Fibroblast of skin of scalp (primary cell): ENCODE data around the gene LRCH3.
"Not testable (repeated sequence)": the region's sequence is repeated elsewhere in the genome, so short reads cannot be mapped to it uniquely, and the experiment has no call there.

ENCODE experiments used
- DNase-seq: peaks from one replicate; pipeline ENCODE4 v3.0.0-alpha.2; 2013

Gene LRCH3

GRCh38 chr3:197836244-197836643 lies 45.2 kb downstream of the LRCH3 start:
- DNase-seq, result no peak

- no peak for DNase-seq
These were observed 46.2 kb downstream of the LRCH3 start for GRCh38 chr3:197837282-197837681.

GRCh38 chr3:197841789-197842188 lies 50.7 kb downstream of the LRCH3 start:
- DNase-seq, result no peak

GRCh38 chr3:197846491-197846890 lies 55.4 kb downstream of the LRCH3 start:
- no peak for DNase-seq

GRCh38 chr3:197847866-197848401 lies 56.9 kb downstream of the LRCH3 start:
- no peak for DNase-seq

DNA sequence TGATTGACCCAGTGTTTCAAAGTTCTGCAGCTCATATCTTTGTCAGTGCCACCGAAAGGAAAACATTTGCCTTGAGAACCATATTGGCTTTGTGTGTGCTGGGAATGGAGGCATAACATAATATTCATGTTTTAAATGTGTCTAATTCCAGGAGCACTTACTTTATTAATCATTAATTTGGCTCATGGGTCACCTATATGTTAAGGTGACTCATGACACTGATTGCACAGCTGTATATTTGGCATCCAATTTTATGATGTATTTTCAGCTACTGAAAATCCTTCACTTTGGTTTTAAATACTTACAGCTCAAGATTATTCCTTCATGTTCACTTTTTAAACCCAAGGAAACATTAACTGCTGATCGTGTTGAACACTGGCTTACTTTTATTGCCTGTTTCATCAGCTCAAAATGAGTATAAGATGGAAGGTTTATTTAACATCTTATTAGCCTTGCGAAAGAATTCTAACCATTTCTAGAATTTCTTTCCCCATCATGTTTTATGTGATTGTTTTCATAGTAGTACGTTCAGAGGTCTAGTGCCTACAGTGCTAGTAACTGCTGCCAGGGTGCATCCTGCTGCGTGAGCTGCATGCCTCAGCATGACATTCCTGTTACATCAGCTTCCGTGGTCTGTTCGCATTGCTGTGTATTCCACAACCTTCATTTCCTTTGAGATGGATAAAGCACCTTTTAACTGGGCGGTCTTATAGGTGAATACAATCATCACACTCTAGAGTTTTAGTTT lies 63.7 kb downstream of the LRCH3 start:
- peak; percentile 99 for DNase-seq

DNA sequence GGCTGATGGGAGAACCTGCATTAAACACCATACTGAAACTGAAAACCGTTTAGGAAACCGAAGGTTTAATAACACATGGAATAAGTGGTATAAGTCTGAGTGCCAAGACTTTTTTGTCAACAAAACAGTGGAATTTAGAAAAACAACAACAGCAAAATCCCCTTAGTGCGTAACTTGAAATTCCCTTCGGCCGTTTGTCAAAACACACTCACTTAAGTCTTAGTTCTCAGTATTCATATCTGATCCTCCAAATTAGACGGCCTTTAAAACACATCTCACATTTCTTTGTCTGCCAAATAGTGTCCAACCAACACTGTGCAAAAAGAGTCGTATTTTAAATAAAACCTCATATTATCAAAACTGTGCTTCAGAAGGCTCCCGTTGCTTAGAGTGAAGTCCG lies 64.5 kb downstream of the LRCH3 start:
- peak; percentile 10 for DNase-seq

DNA sequence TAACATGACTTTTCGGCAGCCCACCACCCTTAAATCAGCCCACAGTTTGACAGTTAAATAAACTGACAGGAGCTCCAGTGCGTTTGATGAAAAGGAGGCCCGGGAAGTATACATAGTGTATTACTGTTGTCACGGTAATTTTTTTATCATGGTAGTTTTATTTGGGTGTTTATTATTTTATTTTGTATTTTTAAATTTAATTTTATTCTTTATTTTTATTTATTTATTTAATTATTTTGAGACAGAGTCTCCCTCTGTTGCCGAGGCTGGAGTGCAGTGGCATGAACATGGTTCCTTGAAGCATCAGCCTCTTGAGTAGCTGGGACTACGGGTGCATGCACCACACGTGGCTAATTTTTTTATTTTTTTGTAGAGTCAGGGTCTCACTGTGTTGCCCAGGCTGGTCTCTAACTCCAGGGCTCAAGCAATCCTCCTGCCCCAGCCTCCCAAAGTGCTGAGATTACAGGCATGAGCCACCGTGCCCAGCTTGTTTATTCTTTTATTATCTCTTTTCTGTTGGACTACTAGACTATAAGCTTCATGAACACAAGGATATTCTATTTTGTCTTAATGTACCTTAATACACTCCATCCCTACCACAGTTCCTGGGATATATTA lies 65.3 kb downstream of the LRCH3 start:
- DNase-seq, result no peak

GRCh38 chr3:197858133-197858532 lies 67.1 kb downstream of the LRCH3 start:
- DNase-seq, result no peak

DNA sequence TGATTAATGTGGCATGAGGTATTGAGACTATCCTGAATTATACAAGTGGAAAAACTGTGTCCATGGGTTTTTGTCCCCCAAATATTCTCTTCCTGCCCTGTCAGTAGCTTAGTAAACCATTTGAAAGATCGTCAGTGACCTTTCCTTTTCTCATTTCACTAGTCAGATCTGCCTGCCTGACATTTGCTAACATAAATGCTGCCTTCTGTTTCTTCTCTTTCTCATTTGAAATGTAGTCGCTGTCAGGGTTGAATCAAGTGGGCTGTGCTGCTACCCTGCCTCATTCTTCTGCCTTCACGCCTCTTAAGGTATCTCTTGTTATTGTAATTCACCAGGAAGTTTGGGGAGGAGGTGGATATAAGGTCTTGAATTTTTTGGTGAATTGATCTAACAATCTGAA lies 67.5 kb downstream of the LRCH3 start:
- DNase-seq, result no peak

DNA sequence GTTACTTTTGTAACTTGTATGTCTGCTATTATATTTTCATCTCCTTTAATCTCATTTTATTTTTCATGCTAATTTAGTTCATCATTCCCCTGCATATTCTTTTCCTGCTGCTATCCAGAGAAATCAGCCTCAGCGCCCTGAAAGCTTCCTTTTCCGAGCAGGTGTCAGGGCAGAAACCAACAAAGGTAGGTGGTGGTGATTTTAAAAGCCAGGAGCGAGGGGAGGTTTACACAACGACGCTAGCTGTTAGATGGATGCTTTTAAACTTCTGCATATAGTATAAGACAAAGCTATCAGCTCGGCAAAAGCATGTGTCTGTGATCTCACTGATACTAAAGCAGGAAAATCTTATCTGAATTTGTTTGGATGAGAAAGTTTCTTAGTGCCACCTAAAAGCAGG lies 75.0 kb downstream of the LRCH3 start:
- no peak for DNase-seq

GRCh38 chr3:197873329-197873728 lies 82.3 kb downstream of the LRCH3 start:
- no peak for DNase-seq

- DNase-seq, result no peak
These were observed 83.0 kb downstream of the LRCH3 start for GRCh38 chr3:197874064-197874463.

DNA sequence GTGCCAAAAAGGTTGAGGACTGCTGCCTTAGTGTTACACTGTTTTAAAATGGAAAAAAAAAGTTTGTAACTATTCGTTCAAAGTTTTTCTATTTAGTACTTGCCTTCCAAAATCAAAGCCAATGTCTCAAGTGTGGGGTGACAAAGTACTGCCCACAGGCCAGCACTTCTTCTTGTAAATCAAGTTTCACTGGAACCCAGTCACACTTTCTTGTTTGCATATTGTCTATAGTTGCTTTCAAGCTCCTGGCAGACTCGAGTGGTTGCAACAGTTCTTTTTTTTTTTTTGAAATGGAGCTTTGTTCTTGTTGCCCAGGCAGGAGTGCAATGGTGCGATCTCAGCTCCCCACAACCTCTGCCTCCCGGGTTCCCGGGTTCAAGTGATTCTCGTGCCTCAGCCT lies 83.6 kb downstream of the LRCH3 start:
- DNase-seq, result no peak

- no peak for DNase-seq
These were observed 86.8 kb downstream of the LRCH3 start for GRCh38 chr3:197877902-197878301.

DNA sequence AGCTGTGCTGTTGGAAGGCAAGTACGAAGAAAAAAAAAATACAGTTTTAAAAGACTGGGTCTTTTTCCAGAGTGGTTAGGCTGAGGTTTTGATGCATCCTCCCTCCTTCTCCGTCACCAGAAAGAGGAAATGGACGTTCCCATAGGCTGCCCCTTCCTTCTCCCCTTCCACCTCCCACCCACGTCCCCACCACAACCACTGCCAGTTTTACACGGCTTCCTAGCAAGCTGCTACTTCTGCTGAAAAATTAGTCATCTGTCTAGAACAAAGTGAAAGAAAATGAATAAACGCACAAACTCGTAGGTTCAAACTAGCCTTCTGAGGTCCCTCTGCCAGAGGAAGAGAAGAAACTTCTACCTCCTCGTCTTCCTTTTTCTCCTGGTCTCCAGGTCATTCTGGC lies 87.4 kb downstream of the LRCH3 start:
- no peak for DNase-seq

DNA sequence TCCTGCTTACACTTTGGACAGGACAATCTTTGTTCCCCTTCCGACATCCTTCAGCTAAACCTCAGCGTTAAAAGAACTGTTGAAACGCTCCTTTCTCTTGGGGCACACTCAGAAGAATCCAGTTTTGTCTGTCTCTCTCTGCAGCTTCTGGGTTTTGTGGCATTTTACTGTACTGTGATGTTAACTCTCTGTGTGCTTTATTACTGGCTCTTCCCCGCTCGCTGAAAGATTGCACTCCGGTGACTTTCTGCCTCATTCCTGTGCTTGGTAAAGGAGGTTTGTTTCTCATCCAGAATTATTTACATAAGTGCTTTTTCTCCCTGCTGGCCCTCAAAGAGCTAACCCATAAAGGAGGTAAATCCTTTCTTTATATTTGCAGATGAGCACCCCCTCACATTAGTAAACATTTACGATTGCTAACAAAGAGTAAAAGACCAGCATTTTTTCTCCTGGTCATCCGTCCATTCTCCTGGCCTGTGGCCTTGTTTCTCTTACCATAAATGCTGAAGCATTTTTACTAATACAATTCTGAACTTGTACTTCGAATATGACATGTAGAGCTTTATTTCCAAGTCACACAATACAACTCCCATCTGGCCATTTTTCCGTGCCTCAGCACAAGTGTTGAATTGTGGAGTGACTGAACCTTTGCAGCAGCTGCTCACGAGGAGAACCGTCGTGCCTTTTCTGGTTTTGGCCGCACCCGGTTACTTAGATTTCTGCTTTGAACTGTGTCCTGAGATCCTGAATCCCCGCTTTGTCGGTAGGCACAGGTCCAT lies 89.6 kb downstream of the LRCH3 start:
- DNase-seq, result no peak

- DNase-seq, result no peak
These were observed 90.4 kb downstream of the LRCH3 start for GRCh38 chr3:197881270-197881969.

DNA sequence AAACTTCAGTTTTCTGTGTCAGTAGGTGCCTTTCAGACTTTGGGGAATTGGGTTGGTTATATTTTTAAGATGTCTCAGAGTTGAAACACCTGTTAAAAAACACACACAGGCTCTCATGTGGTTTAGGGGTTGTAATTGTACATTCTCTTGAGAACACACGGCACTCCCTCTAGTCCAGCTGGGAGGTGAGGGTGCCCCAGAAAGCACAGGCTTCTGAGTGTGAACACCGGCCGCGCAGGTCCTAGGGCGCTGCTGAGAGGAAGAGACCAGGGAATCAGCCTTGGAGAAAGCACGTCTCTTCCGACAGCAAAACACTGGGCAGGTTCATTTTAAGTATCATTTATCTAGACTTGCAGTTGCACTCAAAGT lies 90.9 kb downstream of the LRCH3 start:
- no peak for DNase-seq

GRCh38 chr3:197882586-197882985 lies 91.5 kb downstream of the LRCH3 start:
- no peak for DNase-seq

GRCh38 chr3:197883541-197883940 lies 92.5 kb downstream of the LRCH3 start:
- no peak for DNase-seq

DNA sequence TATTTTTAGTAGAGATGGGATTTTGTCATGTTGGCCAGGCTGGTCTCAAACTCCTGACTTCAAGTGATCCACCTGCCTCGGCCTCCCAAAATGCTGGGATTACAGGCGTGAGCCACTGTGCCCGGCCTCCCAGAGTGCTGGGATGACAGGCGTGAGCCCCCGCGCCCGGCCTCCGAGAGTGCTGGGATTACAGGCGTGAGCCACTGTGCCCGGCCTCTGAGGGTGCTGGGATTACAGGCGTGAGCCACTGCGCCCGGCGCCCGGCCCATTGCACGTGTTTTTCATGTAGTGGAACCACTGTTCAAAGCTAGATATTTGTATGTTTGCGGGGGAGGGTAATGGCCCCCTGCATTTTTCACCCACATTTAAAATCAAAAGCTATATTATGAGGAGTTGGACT lies 93.3 kb downstream of the LRCH3 start:
- not testable (repeated sequence) for DNase-seq

DNA sequence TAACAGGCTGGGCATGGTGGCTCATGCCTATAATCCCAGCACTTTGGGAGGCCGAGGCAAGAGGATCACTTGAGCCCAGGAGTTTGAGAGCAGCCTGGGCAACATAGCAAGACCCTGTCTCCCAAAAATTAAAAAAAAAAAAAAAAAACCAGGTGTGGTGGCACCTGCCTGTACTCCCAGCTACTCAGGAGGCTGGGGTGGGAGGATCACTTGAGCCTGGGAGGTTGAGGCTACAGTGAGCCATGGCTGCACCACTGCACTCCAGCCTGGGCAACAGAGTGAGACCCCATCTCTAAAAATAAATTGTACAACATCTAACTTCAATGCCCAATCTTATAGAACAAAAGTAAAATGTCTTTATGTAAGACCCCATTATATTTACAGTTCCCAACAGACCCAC lies 95.0 kb downstream of the LRCH3 start:
- DNase-seq, result not testable (repeated sequence)
